A549 (cell line): ENCODE data around the gene NFATC3. TPM values are rescaled to one million over a fixed set of nuclear protein-coding genes. Genes with fewer than 3 reads are reported as not detected.

ENCODE experiments used
- ATAC-seq, 2 experiments: fragments of 200-7000 bp in 1 of 2; fragments of >200 bp in 1 of 2; cut with Nextera tagmentation in 1 of 2; cut with Tn5 transposase in 1 of 2; 3 replicates each; pipeline versions ENCODE4 v1.8.0 to v1.9.1; 2018 to 2020; ENCODE audit warnings: mild to moderate bottlenecking in 1 of 2, moderate library complexity in 1 of 2
- CTCF ChIA-PET: fragments of 300-600 bp; sonication (Branson Sonifier 250); formaldehyde crosslinking; extraction: SDS; loops from one replicate; lab custom pipeline; 2021; ENCODE audit warnings: antibody characterized with exemption, inconsistent platforms; lab: Yijun Ruan, JAX
- POLR2A ChIA-PET: fragments of 350-600 bp; formaldehyde crosslinking; extraction: SDS; loops from one replicate; lab custom pipeline; 2021; ENCODE audit warnings: antibody characterized with exemption, inconsistent platforms; lab: Yijun Ruan, JAX
- DNase-seq, 2 experiments: peaks; one replicate each; pipeline versions ENCODE4 v3.0.0 to v3.0.0-alpha.2; 2011 to 2016; ENCODE audit warnings: low read depth in 1 of 2, low spot score in 1 of 2
- FAIRE-seq: peaks from 2 replicates; lab custom pipeline; 2011; peaks lifted over from hg19 to GRCh38; lab: Jason Lieb, UNC
- H3K27ac ChIP-seq, 2 experiments: fragments of >200 bp; sonication (Bioruptor Twin); formaldehyde crosslinking; 3 replicates each; pipeline ENCODE4 v1.5.1; 2016 to 2017
- H3K4me1 ChIP-seq: fragments of >200 bp; sonication (Bioruptor Twin); formaldehyde crosslinking; 3 replicates; pipeline ENCODE4 v1.6.1; 2016
- H3K4me2 ChIP-seq: fragments of >200 bp; sonication (Bioruptor Twin); formaldehyde crosslinking; 3 replicates; pipeline ENCODE4 v1.6.1; 2016
- H3K4me3 ChIP-seq: fragments of >200 bp; sonication (Bioruptor Twin); formaldehyde crosslinking; 3 replicates; pipeline ENCODE4 v1.5.1; 2016
- H3K9me3 ChIP-seq: fragments of >200 bp; sonication (Bioruptor Twin); formaldehyde crosslinking; 3 replicates; pipeline ENCODE4 v1.6.1; 2016
- CBX8 ChIP-seq: fragments of 200-600 bp; sonication (generic); IDR thresholded peaks from 2 replicates; pipeline ENCODE4 v1.6.1; 2016
- CHD4 ChIP-seq: fragments of 200-600 bp; sonication (generic); IDR thresholded peaks from 2 replicates; pipeline ENCODE4 v1.6.1; 2016; ENCODE audit warnings: antibody characterized with exemption, mild to moderate bottlenecking, borderline replicate concordance
- CTCF ChIP-seq: fragments of >200 bp; sonication (Bioruptor Twin); formaldehyde crosslinking; IDR thresholded peaks from 3 replicates; pipeline ENCODE4 v1.5.1; 2016
- EHF ChIP-seq: fragments of 250-450 bp; sonication (Bioruptor Pico); IDR thresholded peaks from 2 replicates; pipeline ENCODE4 v1.5.0; 2020; ENCODE audit warnings: mild to moderate bottlenecking
- ELK1 ChIP-seq: fragments of 150-350 bp; IDR thresholded peaks from 2 replicates; pipeline ENCODE4 v1.6.1; 2014; ENCODE audit warnings: low read depth, mild to moderate bottlenecking, low read length
- ESRRA ChIP-seq: fragments of 150-350 bp; IDR thresholded peaks from 2 replicates; pipeline ENCODE4 v1.6.1; 2014; ENCODE audit warnings: mild to moderate bottlenecking, low read length, borderline replicate concordance
- FOXS1 ChIP-seq: fragments of 250-450 bp; sonication (Bioruptor Pico); IDR thresholded peaks from 2 replicates; pipeline ENCODE4 v1.5.0; 2020; ENCODE audit warnings: mild to moderate bottlenecking, moderate library complexity
- GATA3 ChIP-seq: IDR thresholded peaks from 2 replicates; pipeline ENCODE4 v1.6.1; 2012; ENCODE audit warnings: borderline replicate concordance
- JUN ChIP-seq, 2 experiments: fragments of >200 bp; sonication (Bioruptor Twin); formaldehyde crosslinking; IDR thresholded peaks; 2 replicates in 1 of 2; 3 replicates in 1 of 2; pipeline ENCODE4 v1.6.1; 2016 to 2017
- KDM5A ChIP-seq: fragments of 200-600 bp; sonication (generic); IDR thresholded peaks from 2 replicates; pipeline ENCODE4 v1.6.1; 2016; ENCODE audit warnings: antibody characterized with exemption, mild to moderate bottlenecking
- MAFK ChIP-seq: fragments of 450-650 bp; IDR thresholded peaks from 2 replicates; pipeline ENCODE4 v1.6.1; 2014; ENCODE audit not compliant: partially characterized antibody
- MAX ChIP-seq: IDR thresholded peaks from 2 replicates; pipeline ENCODE4 v1.6.1; 2012
- NFE2L2 ChIP-seq: fragments of 150-350 bp; conservative IDR thresholded peaks from 2 replicates; pipeline ENCODE4 v1.6.1; 2014; ENCODE audit warnings: low read length
- NPAS2 ChIP-seq: fragments of 250-450 bp; sonication (Bioruptor Pico); IDR thresholded peaks from 2 replicates; pipeline ENCODE4 v1.8.0; 2022; ENCODE audit warnings: mild to moderate bottlenecking, moderate library complexity, borderline replicate concordance
- POLR2A ChIP-seq: IDR thresholded peaks from 2 replicates; pipeline ENCODE4 v1.6.1; 2012; ENCODE audit warnings: mild to moderate bottlenecking, low read length
- RAD21 ChIP-seq, 2 experiments: fragments of >200 bp in 1 of 2; sonication (Bioruptor Twin) in 1 of 2; formaldehyde crosslinking in 1 of 2; IDR thresholded peaks in 1 of 2; conservative IDR thresholded peaks in 1 of 2; 2 replicates in 1 of 2; 3 replicates in 1 of 2; pipeline ENCODE4 v1.6.1; 2012 to 2018; ENCODE audit warnings: inconsistent platforms in 1 of 2
- TFCP2L1 ChIP-seq: fragments of 250-450 bp; sonication (Bioruptor Pico); IDR thresholded peaks from 2 replicates; pipeline ENCODE4 v1.5.0; 2021; ENCODE audit warnings: mild to moderate bottlenecking
- ZFP36 ChIP-seq: fragments of 450-650 bp; IDR thresholded peaks from 2 replicates; pipeline ENCODE4 v1.6.1; 2014; ENCODE audit warnings: borderline replicate concordance; ENCODE audit not compliant: partially characterized antibody
- ZSCAN20 ChIP-seq: fragments of 250-450 bp; sonication (Bioruptor Pico); IDR thresholded peaks from 2 replicates; pipeline ENCODE4 v1.8.0; 2022; ENCODE audit warnings: mild to moderate bottlenecking, moderate library complexity
- WGBS: methylation state at CpG from one replicate; pipeline ENCODE4 v1.1.6; 2017; ENCODE audit errors: missing lambda C conversion rate; 5-methylcytosine and 5-hydroxymethylcytosine counted together
- polyA plus RNA-seq, 4 experiments: library from polyadenylated mRNA; depleted of rRNA in 3 of 4; stranded (reverse); fragments of >200 nt; fragmentation: RNase III in 1 of 4; extraction: RNeasy Plus Mini Kit Qiagen cat#74134 plus additional on column Dnase treatment in 1 of 4; gene quantifications; 2 replicates in 3 of 4; 3 replicates in 1 of 4; pipeline ENCODE4 v1.2.3, GENCODE V29; 2011 to 2017
- TF ChIP-seq, protein P1 (sequence below): IDR thresholded peaks from 2 replicates; pipeline ENCODE4 v1.6.1; 2012; ENCODE audit warnings: low read depth, borderline replicate concordance
- TF ChIP-seq, protein P2 (sequence below): fragments of >200 bp; sonication (Bioruptor Twin); formaldehyde crosslinking; IDR thresholded peaks from 3 replicates; pipeline ENCODE4 v1.6.1; 2016

NFATC3 gene
- polyA plus RNA-seq, 2 of the 4 experiments (the other 2 are of a cell fraction), result 13.3 to 23.9 TPM

- ATAC-seq (no peak), DNase-seq (no peak), FAIRE-seq (no peak)
- ChIA-PET CTCF (interaction anchor here (0.7 to 3.8 kb wide), 5 partner anchors 12 to 266 kb away, joined by 3 to 17 read pairs (median 3); no protein-coding TSS in a partner anchor), POLR2A (no interaction called here)
- no peak overlapping the region for H3K27ac ChIP-seq
- TF ChIP-seq POLR2A, result no peak
- TF ChIP-seq MAFK, result peak; percentile 31
- no peak for TF ChIP-seq JUN (IDR thresholded peaks at IDR 0.05)
- no peak for TF ChIP-seq MAX
- TF ChIP-seq CBX8, result no peak
- H3K4me2 ChIP-seq, result no peak overlapping the region
- no peak overlapping the region for H3K4me3 ChIP-seq
- peaks cover 13% of the 10 kb centered on the region for H3K4me1 ChIP-seq
- H3K9me3 ChIP-seq, result no peaks in the 10 kb centered on the region
Observed at GRCh38 chr16:68081861-68082628, 3.1 kb upstream of the NFATC3 start.

GRCh38 chr16:68082629-68083238, 2.4 kb upstream of the NFATC3 start:
- H3K4me3 ChIP-seq, result no peak overlapping the region
- peaks cover 19% of the 10 kb centered on the region for H3K4me1 ChIP-seq
- no peaks in the 10 kb centered on the region for H3K9me3 ChIP-seq
- FAIRE-seq (no peak), ATAC-seq (no peak), DNase-seq (no peak)
- POLR2A ChIA-PET, result no interaction called here
- CTCF ChIA-PET, result interaction anchor here (0.8 to 3.8 kb wide), 5 partner anchors 11 to 266 kb away, joined by 3 to 17 read pairs (median 9); no protein-coding TSS in a partner anchor
- H3K27ac ChIP-seq, result no peak overlapping the region
- 95% methylated on average over 2 of the region's 2 CpGs for WGBS
- TF ChIP-seq MAFK (no peak), RAD21 (conservative IDR thresholded peaks at IDR 0.05 in 1 of 2, IDR thresholded peaks at IDR 0.05 in 1 of 2) (no peak), ELK1 (no peak), NFE2L2 (no peak)
- H3K4me2 ChIP-seq, result no peak overlapping the region

DNA sequence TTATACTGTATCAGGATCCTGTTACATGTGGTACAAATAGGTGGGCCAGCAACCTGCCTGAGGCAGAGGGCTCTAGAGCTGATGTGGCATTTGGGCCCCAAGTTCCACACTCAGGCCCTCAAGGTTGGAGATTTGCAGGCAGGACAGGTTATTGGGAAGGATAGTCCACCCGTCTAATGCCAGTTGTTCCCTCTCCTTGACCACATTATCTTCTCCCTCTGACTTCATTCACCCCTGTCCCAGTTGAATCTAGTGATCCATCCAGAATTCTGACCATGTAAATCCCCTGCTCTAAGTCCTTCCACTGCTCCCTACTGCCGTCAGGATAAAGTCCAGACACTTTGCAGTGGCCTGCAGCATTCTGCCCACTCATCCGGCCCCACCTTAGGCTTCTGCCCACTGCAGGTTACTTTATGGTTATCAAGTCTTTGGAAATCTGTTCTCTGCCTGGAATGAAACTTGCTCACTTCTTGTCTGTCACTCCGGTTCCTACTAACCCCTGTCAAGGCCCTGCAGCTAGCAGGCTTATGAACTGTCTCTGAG, 1.9 kb upstream of the NFATC3 start:
- 95% methylated on average over 4 of the region's 4 CpGs for whole genome bisulfite sequencing
- TF ChIP-seq ZFP36 (no peak), CHD4 (no peak), NPAS2 (no peak), ELK1 (no peak), FOXS1 (CRISPR knock-in tag) (no peak), MAFK (no peak), KDM5A (no peak), JUN (IDR thresholded peaks at IDR 0.05) (no peak), GATA3 (no peak), EHF (CRISPR knock-in tag) (no peak), TFCP2L1 (no peak), ESRRA (no peak), MAX (no peak), ZSCAN20 (no peak), CTCF (no peak)
- TF ChIP-seq, protein P1, sequence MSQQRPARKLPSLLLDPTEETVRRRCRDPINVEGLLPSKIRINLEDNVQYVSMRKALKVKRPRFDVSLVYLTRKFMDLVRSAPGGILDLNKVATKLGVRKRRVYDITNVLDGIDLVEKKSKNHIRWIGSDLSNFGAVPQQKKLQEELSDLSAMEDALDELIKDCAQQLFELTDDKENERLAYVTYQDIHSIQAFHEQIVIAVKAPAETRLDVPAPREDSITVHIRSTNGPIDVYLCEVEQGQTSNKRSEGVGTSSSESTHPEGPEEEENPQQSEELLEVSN, result no peak
- TF ChIP-seq, protein P2, sequence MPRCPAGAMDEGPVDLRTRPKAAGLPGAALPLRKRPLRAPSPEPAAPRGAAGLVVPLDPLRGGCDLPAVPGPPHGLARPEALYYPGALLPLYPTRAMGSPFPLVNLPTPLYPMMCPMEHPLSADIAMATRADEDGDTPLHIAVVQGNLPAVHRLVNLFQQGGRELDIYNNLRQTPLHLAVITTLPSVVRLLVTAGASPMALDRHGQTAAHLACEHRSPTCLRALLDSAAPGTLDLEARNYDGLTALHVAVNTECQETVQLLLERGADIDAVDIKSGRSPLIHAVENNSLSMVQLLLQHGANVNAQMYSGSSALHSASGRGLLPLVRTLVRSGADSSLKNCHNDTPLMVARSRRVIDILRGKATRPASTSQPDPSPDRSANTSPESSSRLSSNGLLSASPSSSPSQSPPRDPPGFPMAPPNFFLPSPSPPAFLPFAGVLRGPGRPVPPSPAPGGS, result no peak
- Histone ChIP-seq H3K4me1 (peaks cover 22% of the 10 kb centered on the region), H3K9me3 (no peaks in the 10 kb centered on the region), H3K27ac (no peak overlapping the region; a peak in 1 of 6 replicates), H3K4me2 (no peak overlapping the region), H3K4me3 (no peak overlapping the region)
- DNase-seq, result no peak
- CTCF ChIA-PET, result interaction anchor here (0.6 to 3.8 kb wide), 6 partner anchors 9 to 878 kb away, joined by 3 to 17 read pairs (median 7); no protein-coding TSS in a partner anchor
- POLR2A ChIA-PET, result no interaction called here
- ATAC-seq, result no peak
- FAIRE-seq, result no peak
